ENCODE data around the gene SEC14L6. TPM values are rescaled to one million over a fixed set of nuclear protein-coding genes. Genes with fewer than 3 reads are reported as not detected.

SEC14L6 gene
- total RNA-seq = under 0.01 TPM in 1 of 2 replicates, not detected in the other

GRCh38 chr22:30546616-30547015, at the start of gene SEC14L6:
Gene SEC14L6, minus strand, starts transcription at chr22:30546741. Its CDS starts 59 bp downstream, at chr22:30546682.

DNA sequence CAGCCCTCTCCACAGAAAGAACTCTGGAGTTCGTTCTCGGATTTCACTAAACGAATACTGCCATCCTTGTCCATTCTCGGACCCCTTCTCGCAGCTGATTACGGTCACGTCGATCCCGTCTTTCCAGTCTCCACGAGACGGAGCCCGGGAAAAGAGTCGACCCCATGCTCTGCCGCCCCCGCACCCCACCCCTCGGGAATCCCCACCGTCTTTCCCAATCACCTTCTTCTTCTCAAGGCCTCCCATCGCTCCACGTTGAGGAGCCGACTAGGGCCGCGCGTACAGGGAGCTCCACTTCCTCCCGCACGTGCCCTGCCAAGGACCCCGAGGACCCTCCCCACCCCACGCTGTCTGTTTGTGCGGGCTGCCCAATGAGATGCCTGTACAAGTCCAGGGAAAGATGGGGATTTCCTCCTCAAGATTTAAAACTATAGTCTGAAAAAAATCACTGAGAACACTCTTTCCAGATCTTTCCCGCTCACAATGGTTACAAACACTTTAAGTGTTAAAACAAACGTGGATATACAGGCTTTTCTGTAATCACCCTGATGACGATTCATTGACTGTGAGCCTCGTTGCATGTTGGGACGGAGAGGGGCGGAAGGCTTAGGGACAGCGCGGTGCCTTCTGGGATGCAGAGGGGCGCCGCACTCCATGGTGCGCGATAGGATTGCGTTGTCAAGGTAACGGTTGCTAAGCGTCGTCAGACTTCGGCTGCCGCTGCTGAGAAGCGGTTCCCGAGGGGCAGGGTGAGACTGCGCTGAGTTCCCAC, 45.2 kb upstream of the SEC14L6 start, which contains the start of gene PES1:
Gene PES1, minus strand, starts transcription at position 323 of the 772 bp plus-strand sequence. Its CDS starts 77 bp downstream, at position 246.

DNA sequence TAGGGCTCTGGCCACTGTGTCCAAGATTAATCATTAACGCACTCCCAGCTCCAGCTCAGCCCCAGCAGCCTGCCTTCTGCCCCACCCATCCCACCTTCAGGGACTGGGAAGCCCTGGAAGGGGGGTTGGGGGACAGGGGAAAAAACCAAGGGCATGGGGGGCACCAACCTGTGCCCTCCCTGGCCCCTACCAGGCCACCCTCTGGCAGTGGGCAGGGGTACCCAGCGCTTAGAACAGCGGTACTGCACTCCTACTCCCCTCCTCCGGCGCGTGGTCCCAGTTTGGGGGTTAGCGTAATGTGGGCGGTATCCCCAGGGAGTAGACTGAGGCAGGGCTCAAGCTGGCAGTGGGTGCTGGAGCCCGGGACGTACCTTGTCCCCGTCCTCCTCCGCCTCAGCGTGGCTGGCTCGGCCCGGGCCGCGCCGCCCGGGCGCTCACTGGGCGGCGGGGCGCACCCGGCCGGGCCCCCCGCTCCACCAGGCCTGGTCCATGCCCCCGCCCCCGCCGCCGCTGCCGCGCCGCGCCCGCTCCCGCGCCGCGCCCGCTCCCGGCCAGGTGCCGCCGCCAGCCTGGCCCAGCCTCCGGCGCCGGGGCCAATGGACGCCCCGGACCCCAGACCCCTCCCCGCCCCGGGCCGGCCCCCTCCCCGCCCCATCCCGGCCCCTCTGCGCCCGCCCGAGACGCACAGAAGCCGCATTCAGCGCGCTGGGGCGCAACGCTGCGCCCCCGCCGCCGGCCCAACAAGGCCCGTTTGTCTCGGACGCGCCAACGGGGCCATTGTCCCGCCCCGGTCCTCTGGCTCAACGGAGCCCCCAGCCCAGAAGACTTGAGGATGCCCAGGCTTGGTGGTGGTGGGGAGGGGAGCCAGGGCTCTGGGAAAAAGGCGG, 27.8 kb upstream of the SEC14L6 start, which contains the start of gene GAL3ST1:
Gene GAL3ST1, minus strand, starts transcription at position 571 of the 887 bp plus-strand sequence. CDS start 17,273 bp downstream, outside the sequence.

Other genes starting within 250 kb of the SEC14L6 start
- 10.9 and 27.8 TPM in 2 replicates for gene TBC1D10A, start 219.8 kb downstream of the SEC14L6 start, total RNA-seq
- 25.2 and 32.3 TPM in 2 replicates for gene SF3A1, start 189.8 kb downstream of the SEC14L6 start, total RNA-seq
- 0.17 and 3.2 TPM in 2 replicates for gene CCDC157, start 189.7 kb downstream of the SEC14L6 start, total RNA-seq
- 17.5 and 25.2 TPM in 2 replicates for gene RNF215, start 159.3 kb downstream of the SEC14L6 start, total RNA-seq
- 4.0 and 5.0 TPM in 2 replicates for gene SEC14L2, start 149.7 kb downstream of the SEC14L6 start, total RNA-seq
- 3.3 and 14.2 TPM in 2 replicates for gene MTFP1, start 121.0 kb downstream of the SEC14L6 start, total RNA-seq
- not detected in 2 replicates for gene SEC14L3, start 74.7 kb downstream of the SEC14L6 start, total RNA-seq
- not detected in 2 replicates for gene SEC14L4, start 41.0 kb downstream of the SEC14L6 start, total RNA-seq
- 0.12 TPM in 1 of 2 replicates, not detected in the other for gene GAL3ST1, start 27.9 kb upstream of the SEC14L6 start, total RNA-seq
- gene PES1, start 45.2 kb upstream of the SEC14L6 start, total RNA-seq = 54.1 and 63.2 TPM in 2 replicates
- 32.9 and 43.2 TPM in 2 replicates for gene TCN2, start 60.4 kb upstream of the SEC14L6 start, total RNA-seq
- gene SLC35E4, start 89.0 kb upstream of the SEC14L6 start, total RNA-seq = 8.4 and 9.5 TPM in 2 replicates
- gene DUSP18, start 121.1 kb upstream of the SEC14L6 start, total RNA-seq = 4.7 and 7.4 TPM in 2 replicates
- 1.5 and 2.0 TPM in 2 replicates for gene OSBP2, start 148.1 kb upstream of the SEC14L6 start, total RNA-seq